Tibial nerve (tissue), 4 donors: ENCODE measurements around the gene NDEL1.

Experiments
- CTCF ChIP-seq, 5 experiments: fragments of 200-600 bp in 3 of 5; fragments of 450-650 bp in 2 of 5; sonication (generic) in 3 of 5; IDR thresholded peaks; one replicate each; pipeline ENCODE4 v1.5.1; 2016 to 2019; ENCODE audit warnings: antibody characterized with exemption in 5 of 5, mild to moderate bottlenecking in 3 of 5, moderate library complexity in 2 of 5
- EP300 ChIP-seq, 2 donors: sonication (generic); formaldehyde crosslinking; IDR thresholded peaks; one replicate each; pipeline ENCODE4 v1.6.1; 2017; ENCODE audit warnings: antibody characterized with exemption in 2 of 2, mild to moderate bottlenecking in 1 of 2
- POLR2A ChIP-seq, 2 donors: fragments of 450-650 bp; IDR thresholded peaks; one replicate each; pipeline ENCODE4 v1.6.1; 2017; ENCODE audit warnings: antibody characterized with exemption in 2 of 2, mild to moderate bottlenecking in 2 of 2, moderate library complexity in 2 of 2

GRCh38 chr17:8488901-8489300, 53.2 kb downstream of the NDEL1 start:
- TF ChIP-seq CTCF (IDR thresholded peaks at IDR 0.05) (no peak), POLR2A (IDR thresholded peaks at IDR 0.05) (no peak), EP300 (IDR thresholded peaks at IDR 0.05) (no peak)
